ENCODE measurements around the gene LSR.
A peak's percentile ranks its signal among the peaks of the same experiment; 100 is the strongest.

GRCh38 chr19:35241417-35241816 is 7.4 kb upstream of the LSR start:
- TF ChIP-seq ZNF624 (tag by site-specific recombination; IDR thresholded peaks at IDR 0.05) = no peak
- no peak for TF ChIP-seq ZNF792 (tag by site-specific recombination; IDR thresholded peaks at IDR 0.05)
- TF ChIP-seq, protein P1, sequence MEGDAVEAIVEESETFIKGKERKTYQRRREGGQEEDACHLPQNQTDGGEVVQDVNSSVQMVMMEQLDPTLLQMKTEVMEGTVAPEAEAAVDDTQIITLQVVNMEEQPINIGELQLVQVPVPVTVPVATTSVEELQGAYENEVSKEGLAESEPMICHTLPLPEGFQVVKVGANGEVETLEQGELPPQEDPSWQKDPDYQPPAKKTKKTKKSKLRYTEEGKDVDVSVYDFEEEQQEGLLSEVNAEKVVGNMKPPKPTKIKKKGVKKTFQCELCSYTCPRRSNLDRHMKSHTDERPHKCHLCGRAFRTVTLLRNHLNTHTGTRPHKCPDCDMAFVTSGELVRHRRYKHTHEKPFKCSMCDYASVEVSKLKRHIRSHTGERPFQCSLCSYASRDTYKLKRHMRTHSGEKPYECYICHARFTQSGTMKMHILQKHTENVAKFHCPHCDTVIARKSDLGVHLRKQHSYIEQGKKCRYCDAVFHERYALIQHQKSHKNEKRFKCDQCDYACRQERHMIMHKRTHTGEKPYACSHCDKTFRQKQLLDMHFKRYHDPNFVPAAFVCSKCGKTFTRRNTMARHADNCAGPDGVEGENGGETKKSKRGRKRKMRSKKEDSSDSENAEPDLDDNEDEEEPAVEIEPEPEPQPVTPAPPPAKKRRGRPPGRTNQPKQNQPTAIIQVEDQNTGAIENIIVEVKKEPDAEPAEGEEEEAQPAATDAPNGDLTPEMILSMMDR (tag by site-specific recombination; IDR thresholded peaks at IDR 0.05) = no peak
- TF ChIP-seq ZNF324 (tag by site-specific recombination; IDR thresholded peaks at IDR 0.05) = no peak
- TF ChIP-seq HOXC10 (CRISPR knock-in tag; IDR thresholded peaks at IDR 0.05) = no peak
- no peak for TF ChIP-seq ZNF707 (tag by site-specific recombination; IDR thresholded peaks at IDR 0.05)
- TF ChIP-seq ZNF239 (tag by site-specific recombination; IDR thresholded peaks at IDR 0.05) = no peak
- peak; percentile 67 for TF ChIP-seq ZNF133 (tag by site-specific recombination; IDR thresholded peaks at IDR 0.05)
- TF ChIP-seq ZNF600 (tag by site-specific recombination; IDR thresholded peaks at IDR 0.05) = no peak
